Measurements from ENCODE around the gene RSBN1.

The RSBN1 gene

DNA sequence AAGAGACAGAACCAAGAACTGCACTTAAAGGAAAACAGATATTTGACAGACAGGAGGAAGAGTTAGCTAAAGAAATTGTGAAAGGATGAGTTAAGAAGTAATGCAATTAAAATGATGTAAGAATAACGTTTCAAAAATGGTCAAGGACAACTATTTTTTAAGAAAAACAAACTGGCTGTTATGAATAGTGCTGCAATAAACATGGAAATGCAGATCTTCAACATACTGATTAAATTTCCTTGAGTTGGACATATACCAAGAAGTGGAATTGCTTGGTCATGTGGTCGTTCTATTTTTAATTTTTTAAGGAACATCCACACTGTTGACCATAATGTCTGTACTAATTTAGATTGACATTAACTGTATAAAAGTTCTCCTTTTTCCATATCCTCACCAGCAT lies 29.9 kb downstream of the RSBN1 start:
- TF ChIP-seq GATA1 (IDR thresholded peaks at IDR 0.05; ENCODE audit: low read depth, low read length), result no peak
- no peak for TF ChIP-seq POLR2A (IDR thresholded peaks at IDR 0.05; ENCODE audit: low read length)
- no peak for DNase-seq

DNA sequence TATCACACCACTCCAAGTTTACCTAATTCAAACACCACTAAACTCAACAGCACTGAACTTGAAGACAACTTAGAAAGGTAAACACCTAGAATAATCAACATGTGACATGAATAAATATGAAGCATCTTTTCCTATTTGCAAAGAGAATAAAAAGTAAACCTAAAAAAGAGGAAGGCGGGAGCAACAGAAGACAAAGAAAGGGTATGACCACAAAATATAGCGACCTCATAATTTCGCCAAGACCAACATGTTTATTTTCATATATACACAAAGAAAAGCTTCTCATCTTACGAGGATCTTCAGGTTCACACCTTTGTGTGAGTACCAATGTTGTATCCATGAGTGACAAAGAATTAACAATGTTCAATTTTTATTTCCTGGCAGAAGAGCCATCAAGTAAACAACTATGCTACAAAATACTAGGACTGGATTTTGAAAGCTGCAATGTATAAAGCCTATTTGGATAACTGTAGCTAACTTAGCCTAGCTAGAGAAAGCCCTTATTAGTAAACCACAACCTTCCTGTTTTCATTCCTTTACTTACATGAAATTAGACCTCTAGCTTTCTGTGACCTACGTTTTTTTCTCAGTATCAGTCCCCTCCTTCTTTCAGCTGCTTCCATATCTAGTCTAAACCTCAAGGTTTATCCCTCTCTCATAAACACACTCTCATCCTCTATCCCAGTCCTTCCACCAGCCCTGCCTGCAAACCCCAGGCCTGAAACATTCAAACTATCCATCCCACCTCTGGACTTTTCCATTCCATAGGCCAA lies 31.7 kb downstream of the RSBN1 start:
- no peak for TF ChIP-seq POLR2A (IDR thresholded peaks at IDR 0.05; ENCODE audit: low read length)
- no peak for TF ChIP-seq GATA1 (IDR thresholded peaks at IDR 0.05; ENCODE audit: low read depth, low read length)
- DNase-seq, result peak; percentile 20 to 22

DNA sequence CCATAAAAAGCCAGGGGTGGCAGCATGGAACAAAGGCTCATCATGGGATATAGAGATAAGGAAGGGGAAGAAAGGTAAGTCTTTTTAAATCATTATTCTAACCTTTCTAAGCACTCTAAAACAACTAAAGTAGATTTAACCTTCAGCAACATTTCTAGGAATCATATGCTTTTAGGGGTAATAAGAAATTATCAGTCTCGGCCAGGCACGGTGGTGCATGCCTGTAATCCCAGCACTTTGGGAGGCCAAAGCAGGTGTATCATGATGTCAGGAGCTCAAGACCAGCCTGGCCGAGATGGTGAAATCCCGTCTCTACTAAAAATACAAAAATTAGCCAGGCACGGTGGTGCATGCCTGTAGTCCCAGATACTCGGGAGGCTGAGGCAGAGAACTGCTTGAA lies 32.7 kb downstream of the RSBN1 start:
- TF ChIP-seq POLR2A (IDR thresholded peaks at IDR 0.05; ENCODE audit: low read length) (no peak), GATA1 (IDR thresholded peaks at IDR 0.05; ENCODE audit: low read depth, low read length) (no peak)
- DNase-seq, result no peak

DNA sequence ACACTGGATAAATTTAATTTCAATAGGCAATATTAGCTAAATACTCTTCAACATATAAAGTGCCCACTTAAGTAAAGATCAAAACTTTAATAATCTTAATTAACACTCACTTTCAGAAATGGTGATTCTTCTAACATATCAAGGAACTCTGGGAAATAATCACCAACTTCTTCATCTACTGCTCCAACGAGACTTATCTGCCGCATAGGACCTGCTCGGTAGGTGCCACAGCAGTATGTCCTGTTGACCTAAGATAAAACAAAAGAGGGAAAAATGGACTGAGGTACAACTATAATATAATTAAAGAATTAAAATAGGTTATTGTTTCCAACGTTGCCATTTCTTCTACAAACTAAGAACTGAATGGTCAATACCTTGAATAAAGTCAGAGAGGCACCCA lies 34.7 kb downstream of the RSBN1 start:
- DNase-seq, result peak in 1 of 2 experiments; percentile 9

DNA sequence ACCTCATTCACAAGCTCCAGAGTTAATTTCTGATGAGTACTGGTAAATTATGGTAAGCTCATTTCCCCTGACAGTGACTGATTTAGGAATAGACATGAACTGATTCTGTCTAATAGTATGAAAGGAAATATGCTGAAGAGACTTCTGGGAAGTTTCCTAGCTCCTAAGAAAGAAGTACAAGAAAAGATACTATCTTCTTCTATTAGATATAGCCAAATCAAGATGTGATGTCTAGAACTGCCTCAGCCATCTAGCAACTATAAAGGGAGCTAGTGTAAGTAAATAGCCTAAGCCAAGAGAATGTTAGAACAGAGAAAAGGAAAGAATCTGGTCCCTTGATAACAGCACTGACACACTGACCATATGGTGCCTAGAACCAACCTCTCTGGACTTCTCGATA lies 42.2 kb downstream of the RSBN1 start:
- TF ChIP-seq POLR2A (IDR thresholded peaks at IDR 0.05; ENCODE audit: low read length) (no peak), GATA1 (IDR thresholded peaks at IDR 0.05; ENCODE audit: low read depth, low read length) (no peak)
- DNase-seq, result no peak

More for the DNA sequence above, 34.7 kb downstream of the RSBN1 start:
- TF ChIP-seq POLR2A (IDR thresholded peaks at IDR 0.05; ENCODE audit: low read length) (no peak), GATA1 (IDR thresholded peaks at IDR 0.05; ENCODE audit: low read depth, low read length) (no peak)

DNA sequence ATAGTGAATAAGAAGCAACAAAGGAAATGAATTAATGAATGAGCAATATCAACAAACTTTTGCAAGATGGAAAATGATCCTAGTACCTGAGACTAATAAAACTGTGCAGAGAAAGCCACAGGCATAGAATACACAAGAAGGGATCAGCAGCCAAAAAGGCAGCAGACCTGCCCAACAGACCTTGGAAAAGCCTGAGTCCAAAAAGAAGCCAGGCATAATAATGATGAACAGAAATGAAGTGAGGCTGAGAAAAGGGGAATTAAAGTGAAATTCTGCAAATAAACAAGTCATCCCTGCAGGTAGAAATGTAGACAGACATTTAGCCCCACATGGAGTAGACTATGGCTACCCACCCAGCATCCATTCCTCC lies 42.7 kb downstream of the RSBN1 start:
- TF ChIP-seq GATA1 (IDR thresholded peaks at IDR 0.05; ENCODE audit: low read depth, low read length) (no peak), POLR2A (IDR thresholded peaks at IDR 0.05; ENCODE audit: low read length) (no peak)
- DNase-seq, result no peak

DNA sequence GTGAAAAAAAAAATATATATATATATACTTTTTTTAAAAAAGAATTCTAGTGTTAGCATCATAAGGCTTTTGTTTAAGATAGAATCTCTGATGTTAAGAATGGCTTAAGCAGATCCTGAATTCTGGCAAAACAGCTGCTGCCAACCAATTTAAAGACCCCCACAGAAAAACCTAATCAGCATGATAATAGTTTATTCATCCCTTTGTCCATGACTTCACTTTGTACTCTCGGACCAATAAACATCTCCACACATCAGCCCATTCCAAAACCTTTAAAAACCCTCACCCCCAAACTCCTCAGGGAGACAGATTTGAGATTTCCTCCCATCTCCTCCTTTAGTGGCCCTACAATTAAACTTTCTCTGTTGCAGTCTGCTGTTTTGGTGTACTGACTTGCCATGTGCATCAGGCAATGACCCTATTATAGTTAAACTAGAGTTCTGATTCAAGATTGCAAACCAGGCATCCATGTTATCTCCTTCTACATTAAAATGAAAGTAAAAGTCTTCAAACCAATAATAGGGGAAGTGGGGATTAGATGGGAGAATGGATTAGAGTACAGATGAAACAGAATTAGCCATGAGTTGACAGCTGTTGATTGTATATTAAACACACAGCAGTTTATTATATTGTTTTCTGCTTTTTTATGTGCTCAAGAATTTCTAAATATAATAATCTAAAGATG lies 43.2 kb downstream of the RSBN1 start:
- TF ChIP-seq POLR2A (IDR thresholded peaks at IDR 0.05; ENCODE audit: low read length) (no peak), GATA1 (IDR thresholded peaks at IDR 0.05; ENCODE audit: low read depth, low read length) (no peak)
- DNase-seq, result no peak

DNA sequence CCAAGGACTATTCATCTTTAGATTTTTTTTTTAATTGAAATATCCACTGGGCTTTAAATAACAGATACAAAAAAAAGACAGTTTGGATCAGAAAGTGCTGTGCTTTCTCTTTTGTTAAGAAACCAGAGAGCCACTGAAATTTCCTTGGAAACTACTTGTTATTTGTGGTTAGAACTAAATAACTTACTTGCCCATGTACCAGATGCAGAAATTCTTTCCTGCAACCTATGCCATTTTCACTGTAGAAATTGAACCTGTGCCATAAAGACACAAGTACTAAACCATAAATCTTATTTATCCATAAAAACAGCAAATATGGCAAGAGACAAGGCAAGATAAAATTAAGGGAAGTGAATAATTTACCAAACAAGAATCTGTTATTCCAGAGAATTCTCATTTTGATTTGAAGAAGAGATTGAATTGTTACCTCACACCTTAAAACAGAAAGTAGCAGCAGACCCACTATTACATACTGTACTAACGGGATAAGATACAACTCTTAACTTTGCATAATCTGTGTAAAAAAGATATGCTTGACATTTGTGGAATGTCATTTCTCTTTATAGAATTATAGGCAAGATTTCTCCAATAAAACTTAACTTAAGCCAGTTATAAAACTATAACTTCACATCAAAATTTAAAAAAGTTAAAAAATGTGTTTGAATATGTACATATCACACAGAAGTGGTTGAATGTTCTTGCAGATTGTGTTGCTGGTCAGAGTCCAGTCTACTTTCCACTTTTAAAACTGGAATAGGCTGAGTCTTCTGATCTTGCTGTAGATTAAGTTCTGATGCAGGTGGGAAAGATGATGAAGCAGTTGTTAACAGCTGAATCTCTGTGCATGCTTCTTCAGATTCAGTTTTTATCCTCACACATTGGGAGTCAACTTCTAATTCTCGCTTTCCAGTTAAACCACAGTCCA lies 46.7 kb downstream of the RSBN1 start:
- TF ChIP-seq POLR2A (IDR thresholded peaks at IDR 0.05; ENCODE audit: low read length) (no peak), GATA1 (IDR thresholded peaks at IDR 0.05; ENCODE audit: low read depth, low read length) (no peak)

DNA sequence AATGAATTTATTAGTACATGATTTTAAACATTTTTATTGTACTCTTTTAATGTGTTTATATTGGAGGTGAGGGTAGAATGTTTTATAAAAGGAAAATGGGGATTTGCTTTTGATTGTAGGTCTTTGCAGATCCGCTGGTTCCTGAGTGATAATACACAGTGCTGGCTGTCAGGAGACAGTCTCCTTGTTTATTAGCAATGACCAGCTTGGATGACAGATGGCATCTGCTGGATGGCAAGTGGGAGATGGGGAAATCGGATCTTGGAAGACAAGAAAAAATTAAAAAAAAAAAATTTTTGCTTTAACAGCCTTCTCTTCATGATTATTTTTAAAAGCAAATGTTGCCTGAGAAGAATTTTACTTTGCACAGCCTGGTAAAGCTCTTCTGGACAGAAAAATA lies 48.6 kb downstream of the RSBN1 start:
- no peak for DNase-seq
- no peak for TF ChIP-seq GATA1 (IDR thresholded peaks at IDR 0.05; ENCODE audit: low read depth, low read length)
- no peak for TF ChIP-seq POLR2A (IDR thresholded peaks at IDR 0.05; ENCODE audit: low read length)

More for the DNA sequence above, 46.7 kb downstream of the RSBN1 start:
- DNase-seq, result no peak

DNA sequence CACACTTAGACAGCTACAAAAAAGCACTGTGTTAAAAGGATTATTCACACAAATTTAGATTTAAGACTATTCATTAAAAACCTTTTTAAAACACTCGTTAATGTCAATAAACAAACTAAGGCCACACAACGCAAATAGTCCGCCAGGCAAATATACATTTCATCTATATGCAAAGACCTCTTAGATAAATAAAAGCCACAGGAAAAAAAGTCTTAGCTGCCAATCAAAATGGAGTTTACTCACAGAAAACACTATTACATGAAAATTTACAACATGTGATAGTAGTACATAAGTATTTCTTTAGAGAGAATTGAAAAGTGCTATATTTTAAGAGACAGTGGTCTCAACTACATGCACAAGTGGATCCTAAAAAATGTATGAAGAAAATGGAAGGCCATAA lies 50.3 kb downstream of the RSBN1 start:
- TF ChIP-seq POLR2A (IDR thresholded peaks at IDR 0.05; ENCODE audit: low read length) (no peak), GATA1 (IDR thresholded peaks at IDR 0.05; ENCODE audit: low read depth, low read length) (no peak)
- DNase-seq, result no peak

DNA sequence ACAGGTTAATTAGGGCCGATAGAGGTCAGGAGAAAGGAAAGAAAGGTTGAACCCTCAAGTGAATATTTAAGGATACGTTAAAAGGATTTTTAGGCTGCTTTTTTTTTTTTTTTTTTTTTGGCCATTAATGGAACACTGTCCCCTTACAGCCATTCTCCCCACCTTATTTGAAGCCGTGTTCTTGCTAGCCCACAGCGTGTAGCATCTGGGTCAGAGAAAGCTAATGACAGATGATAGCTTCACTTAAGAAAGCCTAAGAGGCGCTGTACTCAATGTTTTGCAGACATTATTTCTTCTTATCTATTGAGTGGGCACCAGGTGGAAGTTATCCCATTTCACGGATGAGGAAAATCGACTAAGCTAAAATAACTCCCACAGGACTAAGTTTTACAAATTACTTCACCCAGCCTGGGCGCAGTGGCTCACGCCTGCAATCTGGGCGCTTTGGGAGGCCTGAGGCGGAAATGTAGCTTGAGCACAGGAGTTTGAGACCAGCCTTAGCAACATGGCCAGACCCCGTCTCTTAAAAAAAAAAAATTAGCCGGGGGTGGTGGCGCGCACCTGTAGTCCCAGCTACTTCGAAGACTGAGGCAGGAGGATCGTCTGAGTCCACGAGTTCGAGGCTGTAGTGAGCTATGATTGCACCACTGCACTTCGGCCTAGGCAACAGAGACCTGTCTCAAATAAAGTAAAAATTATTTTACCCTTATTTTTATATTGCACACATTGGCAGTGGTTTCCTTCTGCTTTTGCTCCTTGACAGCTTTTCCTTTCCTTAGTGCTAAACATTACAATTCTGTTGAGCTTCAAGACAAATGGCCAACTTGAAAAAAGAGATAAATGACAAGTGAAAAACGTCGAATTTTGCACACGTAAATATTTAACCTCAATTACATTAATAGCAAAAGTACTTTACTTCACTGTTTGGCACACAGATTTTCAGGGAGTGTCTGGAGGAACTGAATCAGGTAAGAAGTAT lies 51.9 kb downstream of the RSBN1 start:
- TF ChIP-seq POLR2A (IDR thresholded peaks at IDR 0.05; ENCODE audit: low read length) (no peak), GATA1 (IDR thresholded peaks at IDR 0.05; ENCODE audit: low read depth, low read length) (no peak)
- peak; percentile 36 to 38 for DNase-seq

DNA sequence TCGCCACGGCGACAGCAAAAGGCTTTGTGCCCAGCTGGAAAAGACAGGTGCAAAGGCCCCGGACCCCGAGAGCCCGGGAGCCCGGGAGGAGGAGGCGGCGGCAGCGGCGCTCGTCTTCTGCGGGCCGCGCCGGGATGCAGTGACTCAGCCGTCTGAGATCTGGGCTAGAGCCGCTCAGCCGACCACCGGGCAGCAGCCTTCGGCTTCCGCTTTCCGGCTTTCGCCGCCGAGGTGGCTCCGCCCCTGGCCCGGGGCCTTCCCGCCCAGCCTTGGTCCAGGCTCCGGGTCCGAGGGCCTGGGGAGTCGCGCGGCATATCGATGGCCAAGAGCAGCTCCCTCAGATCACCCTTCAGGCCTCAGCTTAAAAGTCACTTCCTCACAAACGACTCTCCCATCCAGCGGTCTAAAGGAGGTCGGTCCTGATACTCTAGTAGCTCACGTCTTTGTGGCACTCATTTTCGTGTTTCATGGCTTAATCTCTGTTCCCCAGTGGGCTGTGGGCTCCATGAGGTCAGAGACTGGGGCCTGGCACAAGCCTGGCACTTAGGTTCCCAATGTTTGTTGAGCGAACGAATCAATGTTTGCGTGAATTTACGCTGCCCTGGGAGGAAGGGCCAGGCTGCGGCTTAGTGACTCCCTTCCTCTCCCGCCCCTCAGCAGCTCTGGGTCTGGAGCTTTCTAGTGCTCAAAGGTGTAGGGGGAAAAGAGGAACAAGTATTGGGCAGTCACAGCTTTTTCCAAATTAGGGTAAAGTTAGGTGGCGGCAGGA lies 52.8 kb downstream of the RSBN1 start, which contains the start of gene PHTF1:
TSS of gene PHTF1 (minus strand) at position 154 of the 769 bp plus-strand sequence. CDS start 783 bp downstream, outside the sequence.
- DNase-seq, result peak; percentile 82 to 87
- TF ChIP-seq POLR2A (IDR thresholded peaks at IDR 0.05; ENCODE audit: low read length), result peak; percentile 87
- no peak for TF ChIP-seq GATA1 (IDR thresholded peaks at IDR 0.05; ENCODE audit: low read depth, low read length)
